AG20443 (cell line): ENCODE data around the gene PSEN1.

Experiments used
- DNase-seq: peaks from one replicate; pipeline ENCODE4 v3.0.0; 2012; ENCODE audit warnings: low spot score, mixed read lengths

The PSEN1 gene

DNA sequence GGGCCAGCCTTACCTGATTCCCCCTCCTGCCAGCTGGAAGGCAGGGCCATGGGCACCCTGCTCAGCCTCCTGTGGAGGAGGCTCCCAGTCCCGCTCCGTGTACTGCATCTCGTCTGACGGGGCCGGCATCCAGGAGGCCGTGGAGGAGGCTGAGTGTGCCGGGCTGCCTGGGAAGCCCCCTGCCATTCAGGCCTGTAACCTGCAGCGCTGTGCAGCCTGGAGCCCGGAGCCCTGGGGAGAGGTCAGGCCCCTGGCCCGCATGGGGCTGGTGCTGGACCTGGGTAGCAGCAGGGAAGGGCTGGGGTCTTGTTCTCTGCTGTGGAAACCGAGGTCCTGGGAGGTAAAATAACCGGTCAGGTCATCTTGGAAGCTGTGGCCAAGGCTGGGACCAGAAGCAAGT is 117.4 kb downstream of the PSEN1 start:
- DNase-seq, result no peak

- DNase-seq, result no peak
Observed at GRCh38 chr14:73254247-73255004, 118.1 kb downstream of the PSEN1 start.

DNA sequence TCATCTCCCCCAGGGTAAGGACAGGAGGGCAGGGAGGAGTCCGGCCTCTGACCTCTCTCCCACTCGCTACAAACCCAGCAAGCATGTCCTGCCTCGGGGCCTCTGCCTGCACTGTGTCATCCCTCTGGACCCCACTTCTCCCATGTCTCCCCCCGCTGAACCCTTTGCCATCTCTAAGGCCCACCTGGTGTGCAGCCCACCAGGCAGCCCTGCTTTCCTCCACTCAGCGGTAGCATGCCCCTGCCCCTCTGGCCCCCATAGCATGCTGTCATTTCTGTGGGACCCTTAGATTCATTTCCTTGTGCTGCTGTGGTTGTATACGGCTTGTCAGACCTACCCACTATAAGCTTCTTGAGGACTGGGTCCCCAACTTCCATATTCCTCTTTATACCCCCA is 118.7 kb downstream of the PSEN1 start:
- DNase-seq, result no peak

- no peak for DNase-seq
Observed at GRCh38 chr14:73255693-73256225, 119.5 kb downstream of the PSEN1 start.

GRCh38 chr14:73258076-73258475 is 121.8 kb downstream of the PSEN1 start:
- no peak for DNase-seq

DNA sequence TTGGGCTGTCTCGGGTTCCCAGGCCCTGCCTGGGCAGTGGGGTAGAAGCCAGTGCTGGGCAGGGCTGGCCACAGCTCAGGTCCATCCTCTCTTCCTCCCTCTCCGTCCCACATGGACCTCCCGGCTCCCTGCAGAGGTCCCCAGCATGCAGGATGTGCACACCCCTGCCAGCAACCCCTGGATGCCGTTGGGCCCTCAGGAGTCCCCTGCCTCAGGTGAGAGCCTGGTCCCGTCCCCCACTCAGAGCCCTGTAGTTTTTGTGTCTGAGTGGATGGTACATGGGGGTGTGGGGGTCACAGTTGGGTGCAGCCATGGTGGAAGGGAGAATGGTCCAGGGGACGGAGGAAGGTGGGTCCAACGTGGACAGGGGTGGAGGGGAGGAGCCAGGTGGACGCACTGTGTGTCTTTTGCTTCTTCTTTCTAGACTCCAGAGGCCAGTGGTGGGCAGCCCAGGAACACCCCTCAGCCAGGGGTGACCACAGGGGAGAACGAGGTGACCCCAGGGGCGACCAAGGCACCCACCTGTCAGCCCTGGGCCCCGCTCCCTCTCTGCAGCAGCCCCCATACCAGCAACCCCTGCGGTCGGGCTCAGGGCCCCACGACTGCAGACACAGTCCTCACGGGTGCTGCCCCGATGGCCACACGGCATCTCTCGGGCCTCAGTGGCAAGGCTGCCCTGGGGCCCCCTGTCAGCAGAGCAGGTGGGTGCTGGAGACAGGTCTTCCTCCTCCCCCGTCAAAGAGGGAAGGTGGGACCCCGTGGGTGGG is 122.7 kb downstream of the PSEN1 start:
- no peak for DNase-seq

DNA sequence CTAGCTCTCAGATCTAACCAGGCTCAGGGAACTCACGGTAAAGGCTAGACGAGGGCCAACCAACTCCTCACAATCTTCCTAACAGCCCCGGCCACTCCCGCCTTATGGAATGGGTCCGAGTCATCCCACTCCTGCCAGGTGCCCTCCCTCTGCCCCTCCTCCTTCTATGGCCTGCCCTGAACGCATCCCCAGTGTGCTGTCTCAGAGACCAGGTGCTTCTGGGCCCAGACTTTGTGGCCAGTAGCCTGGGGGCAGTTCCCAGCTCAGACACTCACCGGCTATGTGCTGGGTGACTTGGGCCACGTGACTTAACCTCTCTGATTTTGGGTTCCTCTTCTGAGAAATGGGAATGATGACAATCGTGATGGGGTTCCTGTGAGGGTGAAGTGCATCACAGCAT is 123.5 kb downstream of the PSEN1 start:
- DNase-seq, result no peak

DNA sequence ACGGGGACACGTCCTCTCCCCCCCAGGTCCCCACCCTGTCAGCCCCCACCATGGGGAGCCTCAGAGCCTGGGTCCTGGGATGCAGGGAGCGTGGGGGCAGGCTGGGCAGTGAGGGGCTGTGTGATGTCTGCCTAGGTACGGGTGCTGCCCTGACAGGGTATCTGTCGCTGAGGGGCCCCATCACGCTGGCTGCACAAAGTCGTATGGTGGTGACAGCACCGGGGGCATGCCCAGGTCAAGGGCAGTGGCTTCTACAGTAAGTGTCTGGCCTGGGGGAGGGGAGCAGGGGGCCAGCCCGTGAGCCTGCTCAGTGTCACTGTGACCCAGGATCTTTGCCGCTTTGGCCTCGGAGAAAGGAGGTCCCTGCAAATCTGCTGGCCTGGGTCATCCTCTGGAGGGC is 124.3 kb downstream of the PSEN1 start:
- no peak for DNase-seq

GRCh38 chr14:73261075-73261474 is 124.8 kb downstream of the PSEN1 start:
- DNase-seq, result peak; percentile 10

- DNase-seq, result peak; percentile 11
Observed at GRCh38 chr14:73261520-73262426, 125.5 kb downstream of the PSEN1 start.

GRCh38 chr14:73262427-73263183 is 126.3 kb downstream of the PSEN1 start:
- no peak for DNase-seq

DNA sequence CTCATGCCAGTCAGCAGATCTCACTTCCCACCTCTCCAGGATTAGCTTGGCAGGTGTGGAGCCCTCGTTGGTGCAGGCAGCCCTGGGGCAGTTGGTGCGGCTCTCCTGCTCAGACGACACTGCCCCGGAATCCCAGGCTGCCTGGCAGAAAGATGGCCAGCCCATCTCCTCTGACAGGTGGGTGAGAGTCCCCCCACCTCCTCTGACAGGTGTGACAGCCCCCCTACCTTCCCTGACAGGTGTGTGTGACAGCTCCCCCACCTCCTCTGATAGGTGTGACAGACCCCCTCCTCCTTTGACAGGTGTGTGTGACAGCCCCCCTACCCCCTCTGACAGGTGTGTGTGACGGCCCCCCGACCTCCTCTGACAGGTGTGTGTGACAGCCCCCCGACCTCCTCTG is 127.3 kb downstream of the PSEN1 start:
- DNase-seq, result peak; percentile 14

DNA sequence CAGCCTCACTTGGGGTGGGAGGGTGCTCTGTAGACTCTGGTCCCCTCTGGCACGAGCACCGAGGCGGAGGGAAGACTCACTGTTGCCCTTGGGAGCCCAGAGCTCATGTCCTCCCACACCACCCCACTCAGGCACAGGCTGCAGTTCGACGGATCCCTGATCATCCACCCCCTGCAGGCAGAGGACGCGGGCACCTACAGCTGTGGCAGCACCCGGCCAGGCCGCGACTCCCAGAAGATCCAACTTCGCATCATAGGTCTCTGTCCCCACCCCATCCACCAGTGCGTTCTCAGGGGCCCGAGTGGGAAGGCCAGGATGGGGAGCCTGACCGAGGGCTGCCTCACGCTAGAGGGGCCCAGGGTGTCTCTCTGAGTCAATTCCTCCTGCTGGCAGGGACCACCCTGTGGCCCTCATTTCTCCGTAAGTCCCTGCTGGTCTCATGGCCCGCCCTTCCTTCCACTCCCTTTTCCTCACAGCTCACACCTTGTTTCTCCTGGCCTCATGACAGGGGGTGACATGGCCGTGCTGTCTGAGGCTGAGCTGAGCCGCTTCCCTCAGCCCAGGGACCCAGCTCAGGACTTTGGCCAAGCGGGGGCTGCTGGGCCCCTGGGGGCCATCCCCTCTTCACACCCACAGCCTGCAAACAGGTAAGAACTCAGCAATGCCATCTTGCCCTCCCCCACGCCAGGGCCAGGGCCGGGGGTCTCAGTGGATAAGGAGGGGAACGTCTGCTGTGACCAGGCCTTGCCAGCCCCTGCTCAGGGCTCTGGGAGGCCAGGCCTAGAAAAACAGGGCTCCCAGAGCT is 128.0 kb downstream of the PSEN1 start:
- peak; percentile 7 for DNase-seq

DNA sequence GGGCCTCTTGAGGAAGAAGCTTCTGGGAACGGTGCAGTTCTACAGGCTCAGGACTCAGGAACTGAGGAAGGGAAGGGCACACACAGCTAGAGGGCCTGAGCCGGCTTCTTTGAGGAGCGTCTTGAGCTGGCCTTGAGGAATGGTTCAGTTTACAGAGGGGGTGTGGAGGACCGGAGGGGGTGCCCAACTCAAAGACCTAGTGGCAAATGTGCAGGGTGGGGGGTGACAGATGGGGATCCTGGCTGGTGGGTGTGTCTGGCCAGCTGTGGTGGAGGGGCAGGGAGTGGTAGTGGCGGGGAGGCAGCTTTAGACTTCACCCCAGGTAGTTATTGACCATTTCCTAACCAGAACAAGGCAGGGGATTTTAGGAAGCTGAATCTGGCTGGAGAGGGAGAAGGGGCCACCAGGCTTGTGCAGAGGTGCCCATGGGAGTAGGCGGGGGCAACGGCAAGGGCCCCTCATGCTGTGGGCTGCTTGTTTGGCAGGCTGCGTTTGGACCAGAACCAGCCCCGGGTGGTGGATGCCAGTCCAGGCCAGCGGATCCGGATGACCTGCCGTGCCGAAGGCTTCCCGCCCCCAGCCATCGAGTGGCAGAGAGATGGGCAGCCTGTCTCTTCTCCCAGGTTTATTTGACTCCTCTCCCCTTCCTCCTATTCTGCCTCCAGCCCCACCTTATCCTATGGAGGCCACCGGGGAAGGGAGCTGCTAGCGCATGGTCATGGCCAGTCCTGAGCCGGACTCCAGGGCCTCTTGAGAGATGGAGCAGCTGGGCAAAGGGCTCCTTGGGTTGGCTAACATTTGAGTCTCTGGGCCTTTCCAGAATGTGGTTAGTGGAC is 128.8 kb downstream of the PSEN1 start:
- DNase-seq, result peak; percentile 8

GRCh38 chr14:73265721-73266046 is 129.4 kb downstream of the PSEN1 start:
- no peak for DNase-seq

- no peak for DNase-seq
Observed at GRCh38 chr14:73266317-73266716, 130.0 kb downstream of the PSEN1 start.

DNA sequence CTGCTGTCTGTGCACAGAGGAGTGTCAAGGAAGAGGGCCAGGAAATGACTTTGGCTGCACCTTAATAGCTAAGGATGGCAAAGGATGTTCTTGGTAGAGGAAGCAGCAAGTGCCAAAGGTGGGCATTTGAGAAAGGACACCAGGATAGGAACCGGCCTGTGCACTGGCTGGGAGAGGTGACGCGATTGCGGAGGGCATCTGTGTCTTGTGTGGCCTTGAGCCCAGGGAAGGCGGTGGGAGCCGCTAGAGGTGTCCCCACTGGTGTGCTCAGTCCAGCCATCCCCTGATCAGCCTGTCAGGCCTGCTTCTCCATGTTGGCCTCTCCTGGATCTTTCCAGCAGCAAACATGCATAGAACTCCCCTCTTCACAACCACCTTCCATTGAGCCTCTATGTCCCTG is 131.2 kb downstream of the PSEN1 start:
- no peak for DNase-seq

- peak; percentile 68 for DNase-seq
Observed at GRCh38 chr14:73269729-73270531, 133.6 kb downstream of the PSEN1 start.

DNA sequence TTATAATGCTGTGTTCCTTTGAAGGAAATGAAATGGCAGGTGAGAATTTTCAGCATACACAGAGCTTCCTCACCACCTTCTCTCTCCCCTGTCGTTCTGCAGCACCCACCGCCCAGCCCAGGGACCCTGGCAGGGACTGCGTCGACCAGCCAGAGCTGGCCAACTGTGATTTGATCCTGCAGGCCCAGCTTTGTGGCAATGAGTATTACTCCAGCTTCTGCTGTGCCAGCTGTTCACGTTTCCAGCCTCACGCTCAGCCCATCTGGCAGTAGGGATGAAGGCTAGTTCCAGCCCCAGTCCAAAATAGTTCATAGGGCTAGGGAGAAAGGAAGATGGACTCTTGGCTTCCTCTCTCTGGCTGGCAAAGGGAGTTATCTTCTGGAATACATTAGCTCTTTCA is 136.1 kb downstream of the PSEN1 start:
- peak; percentile 12 for DNase-seq
